Esophagus (tissue), 2 donors: ENCODE measurements around the gene IL22. TPM values are rescaled to one million over a fixed set of nuclear protein-coding genes. Genes with fewer than 3 reads are reported as not detected.

Experiments
- H3K27ac ChIP-seq, 2 donors: one replicate each; pipeline ENCODE4 v1.5.1; 2013; ENCODE audit warnings: low read depth in 2 of 2, mild to moderate bottlenecking in 2 of 2, inconsistent platforms in 1 of 2, low read length in 1 of 2, moderate library complexity in 1 of 2
- H3K27me3 ChIP-seq, 2 donors: one replicate each; pipeline ENCODE4 v1.6.1; 2013; ENCODE audit warnings: low read length in 2 of 2, control low read depth in 1 of 2, mild to moderate bottlenecking in 1 of 2; ENCODE audit not compliant: insufficient read depth in 2 of 2, control insufficient read depth in 1 of 2
- H3K36me3 ChIP-seq, 2 donors: one replicate each; pipeline ENCODE4 v1.6.1; 2013; ENCODE audit warnings: low read length in 1 of 2; ENCODE audit not compliant: control insufficient read depth in 2 of 2, insufficient read depth in 2 of 2
- H3K4me1 ChIP-seq, 2 donors: one replicate each; pipeline ENCODE4 v1.6.1; 2013; ENCODE audit warnings: low read length in 1 of 2; ENCODE audit not compliant: control insufficient read depth in 2 of 2, insufficient read depth in 2 of 2
- H3K4me3 ChIP-seq, 2 donors: one replicate each; pipeline ENCODE4 v1.5.1; 2013; ENCODE audit warnings: low read length in 2 of 2, mild to moderate bottlenecking in 2 of 2, low read depth in 1 of 2, moderate library complexity in 1 of 2
- H3K9me3 ChIP-seq, 2 donors: one replicate each; pipeline ENCODE4 v1.6.1; 2013; ENCODE audit warnings: mild to moderate bottlenecking in 2 of 2, low read depth in 1 of 2, low read length in 1 of 2, moderate library complexity in 1 of 2; ENCODE audit not compliant: control insufficient read depth in 2 of 2, insufficient read depth in 1 of 2
- WGBS, 2 donors: extraction: QIAGEN DNeasy Blood & Tissue Kit; methylation state at CpG; one replicate each; pipeline ENCODE4 v1.1.7; 2013; 5-methylcytosine and 5-hydroxymethylcytosine counted together
- polyA plus RNA-seq, 2 donors: library from polyadenylated mRNA; stranded (reverse); fragments of 200-250 nt; gene quantifications; one replicate each; pipeline ENCODE4 v1.2.3, GENCODE V29; 2013
- donor health status: healthy with polysubstance abuse.
- donor health status: Bipolar disorder and iron deficiency.

The IL22 gene
- under 1 TPM in 1 of 2 donors, not detected in 1; 0.36 TPM for polyA plus RNA-seq

GRCh38 chr12:68253504-68253903 lies at the start of gene IL22:
Gene IL22 (minus strand): TSS chr12:68253604. CDS start chr12:68253448, 156 bp downstream.
- 88 to 89% methylated on average over 7 of the region's 7 CpGs for whole genome bisulfite sequencing, 2 donors
- Histone ChIP-seq H3K36me3 (no peaks in the 10 kb centered on the region), H3K4me3 (no peak within 1 kb of the TSS), H3K27me3 (peaks cover 0 to 2% of the 10 kb centered on the region in 2 donors), H3K4me1 (no peaks in the 10 kb centered on the region), H3K27ac (no peak within 1 kb of the TSS), H3K9me3 (no peaks in the 10 kb centered on the region)

- Histone ChIP-seq H3K27me3 (no peaks in the 10 kb centered on the region), H3K4me3 (no peak overlapping the region), H3K4me1 (no peaks in the 10 kb centered on the region), H3K9me3 (no peaks in the 10 kb centered on the region), H3K27ac (no peak overlapping the region), H3K36me3 (peaks cover 0 to 2% of the 10 kb centered on the region in 2 donors)
- WGBS, 2 donors, result 80 to 91% methylated on average over 4 of the region's 4 CpGs
These were observed 44.5 kb upstream of the IL22 start for GRCh38 chr12:68297929-68298328.

- Histone ChIP-seq H3K9me3 (no peaks in the 10 kb centered on the region), H3K27me3 (no peaks in the 10 kb centered on the region), H3K36me3 (peaks cover 0 to 2% of the 10 kb centered on the region in 2 donors), H3K4me3 (no peak overlapping the region), H3K4me1 (peaks cover 0 to 5% of the 10 kb centered on the region in 2 donors), H3K27ac (no peak overlapping the region)
- WGBS, 2 donors, result 28 to 40% methylated on average over 2 of the region's 2 CpGs
These were observed 40.8 kb upstream of the IL22 start for GRCh38 chr12:68294251-68294650.

- Histone ChIP-seq H3K27ac (no peak overlapping the region), H3K4me3 (no peak overlapping the region), H3K4me1 (peaks cover 0 to 5% of the 10 kb centered on the region in 2 donors), H3K27me3 (no peaks in the 10 kb centered on the region), H3K9me3 (no peaks in the 10 kb centered on the region), H3K36me3 (peaks cover 0 to under 1% of the 10 kb centered on the region in 2 donors)
These were observed 39.9 kb upstream of the IL22 start for GRCh38 chr12:68293347-68293746.

- Histone ChIP-seq H3K27me3 (no peaks in the 10 kb centered on the region), H3K36me3 (no peaks in the 10 kb centered on the region), H3K27ac (no peak overlapping the region), H3K4me1 (peaks cover 0 to 5% of the 10 kb centered on the region in 2 donors), H3K4me3 (no peak overlapping the region), H3K9me3 (no peaks in the 10 kb centered on the region)
- 65 to 73% methylated on average over 9 of the region's 9 CpGs for WGBS, 2 donors
These were observed 38.9 kb upstream of the IL22 start for GRCh38 chr12:68292151-68292943.

- no peak overlapping the region for H3K4me3 ChIP-seq
These were observed 38.1 kb upstream of the IL22 start for GRCh38 chr12:68291396-68292036.

GRCh38 chr12:68290126-68290525 lies 36.7 kb upstream of the IL22 start:
- no peaks in the 10 kb centered on the region for H3K36me3 ChIP-seq
- no peak overlapping the region for H3K27ac ChIP-seq
- WGBS, 2 donors, result 75 to 81% methylated on average over 6 of the region's 6 CpGs
- H3K4me3 ChIP-seq, result no peak overlapping the region
- H3K27me3 ChIP-seq, result no peaks in the 10 kb centered on the region
- no peaks in the 10 kb centered on the region for H3K9me3 ChIP-seq
- H3K4me1 ChIP-seq, result peaks cover 0 to 5% of the 10 kb centered on the region in 2 donors

More at GRCh38 chr12:68291396-68292036, 38.1 kb upstream of the IL22 start:
- Histone ChIP-seq H3K36me3 (no peaks in the 10 kb centered on the region), H3K4me1 (peaks cover 0 to 5% of the 10 kb centered on the region in 2 donors), H3K27ac (no peak overlapping the region), H3K27me3 (no peaks in the 10 kb centered on the region), H3K9me3 (no peaks in the 10 kb centered on the region)
- WGBS, 2 donors, result 54 to 60% methylated on average over 4 of the region's 4 CpGs

GRCh38 chr12:68287106-68287505 lies 33.7 kb upstream of the IL22 start:
- no peak overlapping the region for H3K4me3 ChIP-seq
- H3K27ac ChIP-seq, result no peak overlapping the region
- WGBS, 2 donors, result 74% methylated on average over 5 of the region's 5 CpGs
- peaks cover 0 to 5% of the 10 kb centered on the region in 2 donors for H3K4me1 ChIP-seq
- H3K9me3 ChIP-seq, result no peaks in the 10 kb centered on the region
- H3K36me3 ChIP-seq, result no peaks in the 10 kb centered on the region
- no peaks in the 10 kb centered on the region for H3K27me3 ChIP-seq

GRCh38 chr12:68286396-68286795 lies 33.0 kb upstream of the IL22 start:
- Histone ChIP-seq H3K36me3 (no peaks in the 10 kb centered on the region), H3K27ac (no peak overlapping the region), H3K4me1 (peaks cover 0 to 2% of the 10 kb centered on the region in 2 donors), H3K4me3 (no peak overlapping the region), H3K9me3 (no peaks in the 10 kb centered on the region), H3K27me3 (no peaks in the 10 kb centered on the region)
- 81 to 84% methylated on average over 4 of the region's 4 CpGs for WGBS, 2 donors
